ENCODE results near the gene TNN. TPM values are rescaled to one million over a fixed set of nuclear protein-coding genes. Genes with fewer than 3 reads are reported as not detected.

TNN gene
- polyA plus RNA-seq, 1 donor (not counting 4 experiments of a cell fraction or from before 2014, with no cell fraction given), result not detected

GRCh38 chr1:175158170-175158591 is 90.5 kb downstream of the TNN start:
- no peak overlapping the region for H3K9ac ChIP-seq (ENCODE audit: control insufficient read depth, extremely low read depth, insufficient read depth, low read length)
- peaks cover 16% of the 10 kb centered on the region for H3K4me1 ChIP-seq (ENCODE audit: control insufficient read depth, extremely low read depth, insufficient read depth, low read length)
- no peak overlapping the region for H3K4me2 ChIP-seq (ENCODE audit: control insufficient read depth, extremely low read depth, insufficient read depth, low read depth, low read length)
- H3K79me2 ChIP-seq (ENCODE audit: control insufficient read depth, insufficient read depth, low read length), result no peaks in the 10 kb centered on the region
- no peak for TF ChIP-seq EZH2 (IDR thresholded peaks at IDR 0.05; ENCODE audit: low read length)
- no peak for TF ChIP-seq CTCF (optimal IDR thresholded peaks at IDR 0.05 in 1 of 3, IDR thresholded peaks at IDR 0.05 in 1 of 3, conservative IDR thresholded peaks at IDR 0.05 in 1 of 3; ENCODE audit: extremely low read depth in 1 of 3, insufficient read depth in 2 of 3, low read length in 3 of 3)
- DNase-seq (ENCODE audit: low read depth, low spot score) (no peak), FAIRE-seq (no peak)
- dilution Hi-C loops (cut with MboI; ENCODE audit: extremely low pct_ligation_motif_present, low sequenced_read_pairs), result no loop called here
- no peaks in the 10 kb centered on the region for H3K9me1 ChIP-seq (ENCODE audit: control insufficient read depth, extremely low read depth, insufficient read depth, low read length)
- peaks cover 22 to 27% of the 10 kb centered on the region in 2 experiments for H3K36me3 ChIP-seq (ENCODE audit: control insufficient read depth in 2 of 2, extremely low read depth in 1 of 2, insufficient read depth in 2 of 2, low read length in 2 of 2)
- no peak overlapping the region for H3K4me3 ChIP-seq (ENCODE audit: control insufficient read depth in 2 of 3, extremely low read depth in 1 of 3, insufficient read depth in 2 of 3, low read depth in 1 of 3, low read length in 3 of 3)
- no peak overlapping the region for H2AFZ ChIP-seq (ENCODE audit: control insufficient read depth, low read length)
- H3K27me3 ChIP-seq (ENCODE audit: control insufficient read depth, extremely low read depth, insufficient read depth, low read length), result peaks cover 9% of the 10 kb centered on the region
- peak overlapping the region; percentile 36 for H3K27ac ChIP-seq (ENCODE audit: control insufficient read depth, insufficient read depth, low read length)
- no peaks in the 10 kb centered on the region for H3K9me3 ChIP-seq (ENCODE audit: control insufficient read depth, low read depth, low read length)
- no peaks in the 10 kb centered on the region for H4K20me1 ChIP-seq (ENCODE audit: control insufficient read depth, extremely low read depth, insufficient read depth, low read length)

- Histone ChIP-seq H3K27ac (ENCODE audit: control insufficient read depth, insufficient read depth, low read length) (no peak overlapping the region), H3K79me2 (ENCODE audit: control insufficient read depth, insufficient read depth, low read length) (peaks cover 13% of the 10 kb centered on the region), H3K4me3 (ENCODE audit: control insufficient read depth in 2 of 3, extremely low read depth in 1 of 3, insufficient read depth in 2 of 3, low read depth in 1 of 3, low read length in 3 of 3) (no peak overlapping the region), H3K4me2 (ENCODE audit: control insufficient read depth, extremely low read depth, insufficient read depth, low read depth, low read length) (no peak overlapping the region), H3K36me3 (ENCODE audit: control insufficient read depth in 2 of 2, extremely low read depth in 1 of 2, insufficient read depth in 2 of 2, low read length in 2 of 2) (peaks cover 50 to 61% of the 10 kb centered on the region in 2 experiments), H4K20me1 (ENCODE audit: control insufficient read depth, extremely low read depth, insufficient read depth, low read length) (no peaks in the 10 kb centered on the region), H2AFZ (ENCODE audit: control insufficient read depth, low read length) (no peak overlapping the region), H3K9ac (ENCODE audit: control insufficient read depth, extremely low read depth, insufficient read depth, low read length) (no peak overlapping the region), H3K9me3 (ENCODE audit: control insufficient read depth, low read depth, low read length) (no peaks in the 10 kb centered on the region), H3K4me1 (ENCODE audit: control insufficient read depth, extremely low read depth, insufficient read depth, low read length) (peaks cover 13% of the 10 kb centered on the region), H3K9me1 (ENCODE audit: control insufficient read depth, extremely low read depth, insufficient read depth, low read length) (no peaks in the 10 kb centered on the region), H3K27me3 (ENCODE audit: control insufficient read depth, extremely low read depth, insufficient read depth, low read length) (no peaks in the 10 kb centered on the region)
- no peak for TF ChIP-seq CTCF (optimal IDR thresholded peaks at IDR 0.05 in 1 of 3, IDR thresholded peaks at IDR 0.05 in 1 of 3, conservative IDR thresholded peaks at IDR 0.05 in 1 of 3; ENCODE audit: extremely low read depth in 1 of 3, insufficient read depth in 2 of 3, low read length in 3 of 3)
- TF ChIP-seq EZH2 (IDR thresholded peaks at IDR 0.05; ENCODE audit: low read length), result no peak
- DNase-seq (ENCODE audit: low read depth, low spot score), result no peak
- FAIRE-seq, result no peak
- dilution Hi-C loops (cut with MboI; ENCODE audit: extremely low pct_ligation_motif_present, low sequenced_read_pairs), result no loop called here
Observed at GRCh38 chr1:175162955-175163354, 95.3 kb downstream of the TNN start.

All from keratinocyte (primary cell).